Iris pigment epithelial cell (primary cell): ENCODE data around the gene ITGB5.
"Not testable (repeated sequence)": the region's sequence is repeated elsewhere in the genome, so short reads cannot be mapped to it uniquely, and the experiment has no call there.

Experiments
- DNase-seq: peaks from one replicate; pipeline ENCODE4 v3.0.0-alpha.2; 2011; ENCODE audit warnings: low read depth

ITGB5 gene

GRCh38 chr3:124786511-124787241 is 100.5 kb downstream of the ITGB5 start:
- peak; percentile 51 for DNase-seq

GRCh38 chr3:124785973-124786372 is 101.2 kb downstream of the ITGB5 start:
- no peak for DNase-seq

- DNase-seq: no peak
Observed at GRCh38 chr3:124784686-124785382, 102.3 kb downstream of the ITGB5 start.

GRCh38 chr3:124783696-124784095 is 103.5 kb downstream of the ITGB5 start:
- DNase-seq: no peak

GRCh38 chr3:124782377-124782712 is 104.8 kb downstream of the ITGB5 start:
- not testable (repeated sequence) for DNase-seq

GRCh38 chr3:124781476-124782376 is 105.4 kb downstream of the ITGB5 start:
- DNase-seq: no peak

GRCh38 chr3:124780761-124781475 is 106.2 kb downstream of the ITGB5 start:
- peak; percentile 71 for DNase-seq

- DNase-seq: peak; percentile 89
Observed at GRCh38 chr3:124780356-124780755, 106.8 kb downstream of the ITGB5 start.

GRCh38 chr3:124779751-124780191 is 107.4 kb downstream of the ITGB5 start:
- DNase-seq: no peak

GRCh38 chr3:124779116-124779515 is 108.0 kb downstream of the ITGB5 start:
- DNase-seq: no peak

- no peak for DNase-seq
Observed at GRCh38 chr3:124777762-124778470, 109.2 kb downstream of the ITGB5 start.

GRCh38 chr3:124776856-124777255 is 110.3 kb downstream of the ITGB5 start:
- no peak for DNase-seq

- no peak for DNase-seq
Observed at GRCh38 chr3:124775877-124776276, 111.3 kb downstream of the ITGB5 start.

- no peak for DNase-seq
Observed at GRCh38 chr3:124774841-124775402, 112.2 kb downstream of the ITGB5 start.

GRCh38 chr3:124774327-124774718 is 112.8 kb downstream of the ITGB5 start:
- DNase-seq: peak; percentile 54

GRCh38 chr3:124773351-124774326 is 113.5 kb downstream of the ITGB5 start:
- no peak for DNase-seq

- DNase-seq: peak; percentile 64
Observed at GRCh38 chr3:124772081-124772831, 114.9 kb downstream of the ITGB5 start.

GRCh38 chr3:124771083-124771445 is 116.1 kb downstream of the ITGB5 start:
- no peak for DNase-seq
